Measurements from ENCODE around the gene NOTCH3.

Gene NOTCH3

GRCh38 chr19:15210323-15210781 lies 9.6 kb upstream of the NOTCH3 start:
- Histone ChIP-seq H3K27me3 (replicated peaks; ENCODE audit: insufficient read depth, low read length) (peaks cover 53% of the 10 kb centered on the region), H4K20me1 (ENCODE audit: insufficient read depth, low read length) (no peaks in the 10 kb centered on the region), H3K36me3 (replicated peaks; ENCODE audit: insufficient read depth, low read length) (no peaks in the 10 kb centered on the region), H3K9me2 (replicated peaks; ENCODE audit: insufficient read depth, low read length) (no peaks in the 10 kb centered on the region), H3K79me2 (ENCODE audit: low read length) (no peaks in the 10 kb centered on the region), H3K27ac (ENCODE audit: low read length) (no peak overlapping the region), H3K4me3 (ENCODE audit: low read length) (no peak overlapping the region), H3F3A (ENCODE audit: insufficient read depth, low read length) (no peaks in the 10 kb centered on the region), H3K4me2 (ENCODE audit: low read depth, low read length) (no peak overlapping the region), H3K4me1 (ENCODE audit: low read length) (no peaks in the 10 kb centered on the region), H2AFZ (ENCODE audit: low read length) (no peak overlapping the region), H3K9ac (ENCODE audit: low read length) (no peak overlapping the region), H3K9me3 (replicated peaks; ENCODE audit: insufficient read depth, low read length) (no peaks in the 10 kb centered on the region)
- no peak for TF ChIP-seq CTCF (IDR thresholded peaks at IDR 0.05; ENCODE audit: low read length)
- no peak for TF ChIP-seq EZH2 (optimal IDR thresholded peaks at IDR 0.05; ENCODE audit: low read depth, low read length)
- no peak for TF ChIP-seq EZH2phosphoT487 (IDR thresholded peaks at IDR 0.05; ENCODE audit: low read length)
- no peak for DNase-seq

GRCh38 chr19:15201374-15202023 lies 704 bp upstream of the NOTCH3 start:
- Histone ChIP-seq H3K27me3 (replicated peaks; ENCODE audit: insufficient read depth, low read length) (peaks cover 58% of the 10 kb centered on the region), H3F3A (ENCODE audit: insufficient read depth, low read length) (no peaks in the 10 kb centered on the region), H3K4me1 (ENCODE audit: low read length) (no peaks in the 10 kb centered on the region), H3K4me3 (ENCODE audit: low read length) (no peak overlapping the region), H2AFZ (ENCODE audit: low read length) (no peak overlapping the region), H3K9me3 (replicated peaks; ENCODE audit: insufficient read depth, low read length) (no peaks in the 10 kb centered on the region), H3K36me3 (replicated peaks; ENCODE audit: insufficient read depth, low read length) (no peaks in the 10 kb centered on the region), H3K4me2 (ENCODE audit: low read depth, low read length) (no peak overlapping the region), H3K9me2 (replicated peaks; ENCODE audit: insufficient read depth, low read length) (no peaks in the 10 kb centered on the region), H4K20me1 (ENCODE audit: insufficient read depth, low read length) (no peaks in the 10 kb centered on the region), H3K9ac (ENCODE audit: low read length) (no peak overlapping the region), H3K27ac (ENCODE audit: low read length) (no peak overlapping the region), H3K79me2 (ENCODE audit: low read length) (no peaks in the 10 kb centered on the region)
- TF ChIP-seq EZH2 (optimal IDR thresholded peaks at IDR 0.05; ENCODE audit: low read depth, low read length) (no peak), CTCF (IDR thresholded peaks at IDR 0.05; ENCODE audit: low read length) (no peak), EZH2phosphoT487 (IDR thresholded peaks at IDR 0.05; ENCODE audit: low read length) (no peak)
- no peak for DNase-seq

GRCh38 chr19:15199661-15200552 lies 888 bp downstream of the NOTCH3 start:
- no peak overlapping the region for H3K4me3 ChIP-seq (ENCODE audit: low read length)

More at GRCh38 chr19:15199661-15200552, 888 bp downstream of the NOTCH3 start:
- TF ChIP-seq CTCF (IDR thresholded peaks at IDR 0.05; ENCODE audit: low read length) (no peak), EZH2 (optimal IDR thresholded peaks at IDR 0.05; ENCODE audit: low read depth, low read length) (no peak), EZH2phosphoT487 (IDR thresholded peaks at IDR 0.05; ENCODE audit: low read length) (no peak)
- Histone ChIP-seq H2AFZ (ENCODE audit: low read length) (no peak overlapping the region), H3K4me2 (ENCODE audit: low read depth, low read length) (no peak overlapping the region), H3K9ac (ENCODE audit: low read length) (no peak overlapping the region), H3K36me3 (replicated peaks; ENCODE audit: insufficient read depth, low read length) (no peaks in the 10 kb centered on the region), H3F3A (ENCODE audit: insufficient read depth, low read length) (no peaks in the 10 kb centered on the region), H3K79me2 (ENCODE audit: low read length) (no peaks in the 10 kb centered on the region), H4K20me1 (ENCODE audit: insufficient read depth, low read length) (no peaks in the 10 kb centered on the region), H3K9me3 (replicated peaks; ENCODE audit: insufficient read depth, low read length) (no peaks in the 10 kb centered on the region), H3K27me3 (replicated peaks; ENCODE audit: insufficient read depth, low read length) (peaks cover 56% of the 10 kb centered on the region), H3K4me1 (ENCODE audit: low read length) (no peaks in the 10 kb centered on the region), H3K27ac (ENCODE audit: low read length) (no peak overlapping the region), H3K9me2 (replicated peaks; ENCODE audit: insufficient read depth, low read length) (no peaks in the 10 kb centered on the region)
- no peak for DNase-seq

Data from MM.1S (cell line).